ENCODE data around the gene C2orf72.
"Not testable (repeated sequence)": the region's sequence is repeated elsewhere in the genome, so short reads cannot be mapped to it uniquely, and the experiment has no call there.

The C2orf72 gene

GRCh38 chr2:231037202-231037730 is at the start of gene C2orf72:
Gene C2orf72, plus strand, starts transcription at chr2:231037523. Its CDS starts 43 bp downstream, at chr2:231037566.
- DNase-seq (ENCODE audit: low spot score): peak; percentile 84

GRCh38 chr2:230989731-230990130 is 47.6 kb upstream of the C2orf72 start:
- no peak for DNase-seq (ENCODE audit: low spot score)

GRCh38 chr2:230990131-230990898 is 47.0 kb upstream of the C2orf72 start:
- DNase-seq (ENCODE audit: low spot score): no peak

GRCh38 chr2:230990899-230991150 is 46.5 kb upstream of the C2orf72 start:
- no peak for DNase-seq (ENCODE audit: low spot score)

- DNase-seq (ENCODE audit: low spot score): no peak
Observed at GRCh38 chr2:230991598-230991997, 45.7 kb upstream of the C2orf72 start.

- DNase-seq (ENCODE audit: low spot score): no peak
Observed at GRCh38 chr2:230995821-230996220, 41.5 kb upstream of the C2orf72 start, which contains the start of gene SPATA3. Gene SPATA3, plus strand, starts transcription at chr2:230996121. Its CDS starts 113 bp downstream, at chr2:230996234.

GRCh38 chr2:230996661-230997060 is 40.7 kb upstream of the C2orf72 start:
- DNase-seq (ENCODE audit: low spot score): no peak

GRCh38 chr2:230998882-230999281 is 38.4 kb upstream of the C2orf72 start:
- DNase-seq (ENCODE audit: low spot score): no peak

GRCh38 chr2:230999477-230999876 is 37.8 kb upstream of the C2orf72 start:
- DNase-seq (ENCODE audit: low spot score): no peak

GRCh38 chr2:231000211-231000904 is 37.0 kb upstream of the C2orf72 start:
- peak; percentile 79 for DNase-seq (ENCODE audit: low spot score)

GRCh38 chr2:231001036-231001435 is 36.3 kb upstream of the C2orf72 start:
- DNase-seq (ENCODE audit: low spot score): no peak

- DNase-seq (ENCODE audit: low spot score): no peak
Observed at GRCh38 chr2:231001921-231002320, 35.4 kb upstream of the C2orf72 start.

- no peak for DNase-seq (ENCODE audit: low spot score)
Observed at GRCh38 chr2:231002641-231003040, 34.7 kb upstream of the C2orf72 start.

GRCh38 chr2:231003186-231003585 is 34.1 kb upstream of the C2orf72 start:
- no peak for DNase-seq (ENCODE audit: low spot score)

- DNase-seq (ENCODE audit: low spot score): not testable (repeated sequence)
Observed at GRCh38 chr2:231004930-231005329, 32.4 kb upstream of the C2orf72 start.

GRCh38 chr2:231007286-231008098 is 29.8 kb upstream of the C2orf72 start:
- DNase-seq (ENCODE audit: low spot score): no peak

GRCh38 chr2:231008131-231008530 is 29.2 kb upstream of the C2orf72 start:
- DNase-seq (ENCODE audit: low spot score): no peak

GRCh38 chr2:231009236-231009919 is 27.9 kb upstream of the C2orf72 start:
- DNase-seq (ENCODE audit: low spot score): no peak

GRCh38 chr2:231010201-231010730 is 27.1 kb upstream of the C2orf72 start:
- DNase-seq (ENCODE audit: low spot score): no peak

GRCh38 chr2:231011526-231011925 is 25.8 kb upstream of the C2orf72 start:
- DNase-seq (ENCODE audit: low spot score): no peak

GRCh38 chr2:231012463-231012862 is 24.9 kb upstream of the C2orf72 start:
- no peak for DNase-seq (ENCODE audit: low spot score)

- no peak for DNase-seq (ENCODE audit: low spot score)
Observed at GRCh38 chr2:231013820-231014219, 23.5 kb upstream of the C2orf72 start.
